SH-SY5Y (cell line): Measurements from ENCODE around the gene ZBTB46.

Experiments
- GATA2 ChIP-seq: IDR thresholded peaks from 2 replicates; pipeline ENCODE4 v1.6.1; 2011; ENCODE audit warnings: mild to moderate bottlenecking, low read depth, low read length
- GATA3 ChIP-seq: IDR thresholded peaks from 2 replicates; pipeline ENCODE4 v1.6.1; 2011; ENCODE audit warnings: low read depth, mild to moderate bottlenecking, low read length, moderate library complexity

DNA sequence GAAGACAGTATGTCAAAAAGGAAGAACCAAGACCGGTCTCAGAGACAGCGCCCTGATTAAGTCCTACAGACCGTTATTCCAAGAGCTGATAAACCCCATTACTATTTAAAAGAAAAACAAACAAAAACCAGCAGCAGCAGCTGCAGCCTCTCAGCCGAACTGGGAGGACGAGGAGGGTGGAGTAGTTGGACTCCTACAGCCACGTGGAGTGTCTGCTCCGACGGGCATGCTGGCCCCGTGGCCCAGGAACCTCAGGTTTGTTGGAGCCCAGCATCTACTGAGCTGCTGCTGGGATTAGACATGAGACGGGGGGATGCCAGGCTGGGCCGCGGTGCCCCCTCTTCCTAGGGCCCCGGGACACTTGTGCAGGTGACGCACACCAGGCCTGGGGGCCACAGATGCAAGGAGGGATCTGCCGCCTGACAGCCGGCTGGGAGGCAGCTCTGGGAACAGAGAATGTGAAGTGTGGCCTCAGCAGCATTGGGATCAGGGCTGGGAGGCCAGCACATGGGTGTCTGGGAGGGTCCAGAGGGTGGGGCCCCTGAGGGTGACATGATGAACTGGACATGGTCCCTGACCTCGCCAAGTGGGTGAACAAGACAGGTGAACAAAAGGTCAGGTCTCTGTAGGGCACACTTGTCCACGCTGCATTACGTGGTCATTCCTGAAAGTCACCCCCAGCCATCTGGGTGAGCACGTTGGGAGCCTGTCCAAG is 2.9 kb upstream of the ZBTB46 start:
- TF ChIP-seq GATA2, result no peak
- no peak for TF ChIP-seq GATA3
